ENCODE data around the gene UCP2. TPM values are rescaled to one million over a fixed set of nuclear protein-coding genes. Genes with fewer than 3 reads are reported as not detected.
"Not testable (repeated sequence)": the region's sequence is repeated elsewhere in the genome, so short reads cannot be mapped to it uniquely, and the experiment has no call there.

UCP2 gene
- polyA plus RNA-seq, 1 donor: 143 TPM

DNA sequence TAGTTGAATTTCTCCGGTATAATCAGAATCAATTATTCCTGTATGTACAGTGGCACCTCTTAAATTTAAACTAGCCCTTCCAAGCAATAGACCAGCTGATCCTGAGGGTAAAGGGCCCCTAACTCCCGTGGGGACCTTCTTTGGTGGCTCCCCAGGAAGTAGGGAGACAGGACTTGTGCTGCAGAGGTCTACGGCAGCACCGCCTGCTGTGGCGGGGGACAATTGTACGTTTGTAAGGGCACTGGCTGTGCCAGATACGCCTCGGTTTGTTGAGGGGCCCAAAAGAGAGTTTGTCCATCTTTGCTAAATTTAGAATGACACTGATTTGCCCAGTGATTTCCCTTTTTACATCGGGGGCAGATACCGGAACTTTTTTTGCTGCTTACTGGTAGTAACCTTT, 37.7 kb downstream of the UCP2 start:
- DNase-seq (ENCODE audit: low read depth): no peak

DNA sequence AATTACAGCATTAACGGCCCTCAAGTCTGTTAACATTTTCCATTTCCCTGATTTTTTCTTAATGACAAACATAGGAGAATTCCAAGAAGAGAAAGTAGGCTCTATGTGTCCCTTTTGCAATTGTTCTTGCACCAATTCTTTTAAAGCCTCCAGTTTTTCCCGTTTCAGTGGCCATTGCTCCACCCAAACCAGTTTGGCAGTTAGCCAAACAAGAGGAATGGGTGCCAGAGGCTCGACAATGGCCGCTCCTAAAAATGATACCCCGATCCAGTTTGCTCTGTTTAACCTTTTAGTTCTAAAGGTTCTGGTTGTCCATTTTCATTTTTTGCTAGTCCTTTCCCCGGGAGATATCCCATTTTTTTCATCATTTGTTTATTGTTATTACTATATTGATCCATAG, 38.6 kb downstream of the UCP2 start:
- DNase-seq (ENCODE audit: low read depth): no peak

DNA sequence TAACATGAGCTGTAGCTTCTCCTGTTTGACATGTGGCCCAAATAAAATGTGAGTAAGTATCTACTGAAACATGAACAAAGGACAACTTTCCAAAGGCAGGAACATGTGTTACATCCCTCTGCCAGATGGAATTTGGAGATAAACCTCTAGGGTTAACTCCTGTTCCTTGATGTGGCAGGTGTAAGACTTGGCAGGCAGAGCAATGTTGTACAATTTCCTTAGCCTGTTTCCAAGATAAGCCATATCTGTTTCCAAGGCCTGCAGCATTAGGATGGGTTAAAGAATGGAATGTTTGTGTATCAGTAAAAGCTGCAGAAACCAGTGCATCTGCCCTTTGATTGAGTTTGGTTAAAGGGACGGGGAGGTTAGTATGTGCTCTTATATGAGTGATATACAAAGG, 40.6 kb downstream of the UCP2 start:
- no peak for DNase-seq (ENCODE audit: low read depth)

DNA sequence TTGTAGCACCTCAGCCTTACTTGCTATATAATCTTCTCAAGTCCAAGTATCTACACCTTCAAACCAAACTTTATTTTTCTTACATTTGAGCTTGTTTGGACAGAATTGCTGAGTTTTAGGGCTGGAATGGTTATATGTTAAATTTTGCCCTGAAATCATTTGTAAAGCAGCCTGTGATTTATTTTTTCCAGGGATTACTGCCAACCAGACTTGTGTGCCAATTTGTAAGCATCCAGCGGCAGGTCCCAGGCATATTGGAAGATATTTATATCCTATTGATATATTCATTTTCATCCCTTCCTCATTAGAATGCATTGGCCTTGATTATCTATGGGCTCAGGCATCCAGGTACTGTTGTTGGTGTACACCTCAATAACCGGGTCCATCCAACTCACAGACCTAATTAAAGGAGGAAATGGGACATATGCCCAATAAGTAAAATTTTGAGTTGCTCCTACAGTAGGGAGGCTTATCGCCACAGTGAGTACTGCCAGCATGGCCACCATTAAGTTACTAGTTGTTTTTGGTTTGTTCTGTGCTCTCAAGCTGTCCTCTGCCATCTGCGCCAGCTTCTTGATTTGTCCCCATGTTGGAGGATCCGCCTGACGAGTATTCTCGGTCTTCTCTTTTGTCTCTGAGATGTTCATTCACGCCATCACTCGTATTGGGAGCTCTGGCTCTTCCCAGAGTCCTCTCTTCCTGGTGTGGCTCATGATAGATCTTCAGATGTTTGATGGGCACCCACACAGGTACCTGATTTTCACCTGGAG, 41.7 kb downstream of the UCP2 start:
- no peak for DNase-seq (ENCODE audit: low read depth)

DNA sequence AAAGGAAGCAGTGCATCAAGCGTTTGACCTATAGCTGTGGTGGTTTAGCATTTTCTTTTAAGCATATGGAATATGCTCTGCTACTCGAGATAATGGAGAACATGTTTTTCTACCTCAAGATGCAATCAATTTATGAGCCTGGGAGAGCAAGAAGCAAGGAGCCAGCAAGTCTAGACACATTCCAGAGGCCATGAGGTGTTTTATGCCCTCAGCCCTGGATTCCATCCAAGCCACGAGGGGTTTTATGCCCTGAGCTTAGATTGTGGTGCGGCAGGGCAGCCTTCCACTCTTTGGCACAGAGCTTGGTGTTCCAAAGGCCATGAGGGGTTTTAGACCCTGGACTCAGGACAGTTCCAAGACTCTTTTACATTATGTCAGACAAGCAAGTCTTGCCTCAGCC, 43.5 kb downstream of the UCP2 start:
- DNase-seq (ENCODE audit: low read depth): no peak

DNA sequence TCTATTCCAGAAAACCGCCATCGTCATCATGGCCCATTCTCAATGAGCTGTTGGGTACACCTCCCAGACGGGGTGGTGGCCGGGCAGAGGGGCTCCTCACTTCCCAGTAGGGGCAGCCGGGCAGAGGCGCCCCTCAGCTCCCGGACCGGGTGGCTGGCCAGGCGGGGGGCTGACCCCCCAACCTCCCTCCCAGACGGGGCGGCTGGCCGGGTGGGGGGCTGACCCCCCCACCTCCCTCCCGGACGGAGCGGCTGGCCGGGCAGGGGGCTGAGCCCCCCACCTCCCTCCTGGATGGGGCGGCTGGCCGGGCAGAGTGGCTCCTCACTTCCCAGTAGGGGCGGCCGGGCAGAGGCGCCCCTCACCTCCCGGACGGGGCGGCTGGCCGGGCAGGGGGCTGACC, 46.6 kb downstream of the UCP2 start:
- not testable (repeated sequence) for DNase-seq (ENCODE audit: low read depth)

DNA sequence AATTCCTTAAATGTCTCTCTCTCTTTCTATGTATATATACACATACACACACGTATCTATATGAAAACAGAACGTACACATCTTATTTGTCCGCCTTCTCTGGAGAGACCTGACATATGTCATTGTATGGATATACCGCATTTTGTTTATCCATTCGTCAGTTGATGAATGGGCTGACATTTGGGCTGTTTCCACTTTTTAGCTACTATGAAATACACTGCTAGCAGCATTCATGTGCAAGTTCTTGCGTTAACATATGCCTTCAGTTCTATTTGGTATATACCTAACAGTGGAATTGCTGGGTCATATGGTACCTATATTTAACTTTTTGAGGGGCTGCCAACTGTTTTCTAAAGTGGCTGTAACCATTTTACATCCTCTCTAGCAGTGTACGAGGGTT, 49.9 kb downstream of the UCP2 start:
- no peak for DNase-seq (ENCODE audit: low read depth)

DNA sequence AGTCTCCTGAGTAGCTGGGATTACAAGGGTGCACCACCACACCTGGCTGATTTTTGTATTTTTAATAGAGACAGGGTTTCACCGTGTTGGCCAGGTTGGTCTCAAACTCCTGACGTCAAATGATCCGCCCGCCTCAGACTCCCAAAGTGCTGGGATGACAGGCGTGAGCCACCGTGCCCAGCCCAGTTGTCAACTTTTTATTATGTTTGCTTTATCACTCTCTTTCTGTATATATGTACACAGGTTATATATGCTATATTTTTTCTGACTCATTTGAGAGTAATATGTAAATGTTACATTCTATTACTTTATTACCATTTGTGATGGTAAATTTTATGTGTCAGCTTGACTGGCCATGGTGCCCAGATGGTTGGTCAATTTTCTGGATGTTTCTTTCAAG, 50.7 kb downstream of the UCP2 start:
- DNase-seq (ENCODE audit: low read depth): no peak

DNA sequence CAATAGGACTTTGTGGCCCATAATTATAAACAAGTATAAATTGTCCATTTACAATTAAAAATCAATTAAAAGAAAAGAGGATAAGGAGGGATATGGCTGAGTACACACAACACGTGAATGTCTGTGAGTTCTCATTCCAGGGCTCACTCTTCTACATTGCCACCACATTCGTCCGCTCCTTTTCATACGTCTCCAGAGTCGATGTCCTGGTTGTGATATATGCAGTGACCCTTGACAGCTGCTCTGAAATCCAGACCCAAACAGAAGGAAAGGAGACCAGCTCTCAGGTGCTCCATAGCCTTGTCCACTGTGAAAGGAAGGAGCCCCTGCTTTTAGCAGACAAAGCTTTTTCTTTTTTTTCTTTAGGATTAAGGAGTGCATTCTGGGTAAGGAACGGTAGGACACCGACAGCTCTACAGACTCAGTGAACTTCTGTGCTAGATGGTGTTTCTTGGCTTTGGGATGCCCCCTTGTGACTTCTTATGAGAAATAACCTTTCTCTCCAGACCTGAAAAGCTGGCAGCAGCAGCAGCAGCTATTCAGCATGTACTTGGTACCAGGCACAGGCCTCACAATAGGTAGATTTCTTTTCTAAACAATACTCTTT, 51.5 kb downstream of the UCP2 start:
- DNase-seq (ENCODE audit: low read depth): no peak

DNA sequence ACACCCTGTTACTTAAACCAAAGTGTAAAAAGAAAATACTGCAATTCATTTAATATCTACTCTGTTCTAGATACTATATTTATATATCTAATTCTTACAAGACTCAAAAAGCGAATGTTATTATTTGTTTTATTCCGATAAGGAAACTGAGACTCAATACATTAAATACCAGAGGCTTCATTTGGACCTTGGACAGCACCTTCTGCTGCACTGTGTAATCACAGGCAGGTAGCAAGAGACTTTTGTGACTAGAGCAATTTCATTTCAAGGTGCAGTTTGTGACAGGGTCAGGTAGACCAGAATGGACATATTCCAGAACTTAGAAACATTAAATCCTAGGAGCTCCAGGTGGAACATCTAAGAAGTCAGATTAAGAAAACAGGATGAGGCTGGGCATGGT, 53.3 kb downstream of the UCP2 start:
- no peak for DNase-seq (ENCODE audit: low read depth)

Other genes starting within 250 kb of the UCP2 start
- gene RAB6A, start 221.8 kb downstream of the UCP2 start, polyA plus RNA-seq (ENCODE audit: insufficient read length): 88.9 TPM
- 40.6 TPM for gene MRPL48, start 195.0 kb downstream of the UCP2 start, polyA plus RNA-seq (ENCODE audit: insufficient read length)
- gene COA4, start 106.0 kb downstream of the UCP2 start, polyA plus RNA-seq (ENCODE audit: insufficient read length): 79.0 TPM
- 43.1 TPM for gene PAAF1, start 105.8 kb downstream of the UCP2 start, polyA plus RNA-seq (ENCODE audit: insufficient read length)
- 0.35 TPM for gene DNAJB13, start 31.8 kb downstream of the UCP2 start, polyA plus RNA-seq (ENCODE audit: insufficient read length)
- gene UCP3, start 26.2 kb upstream of the UCP2 start, polyA plus RNA-seq (ENCODE audit: insufficient read length): 4.5 TPM
- 19.1 TPM for gene C2CD3, start 188.2 kb upstream of the UCP2 start, polyA plus RNA-seq (ENCODE audit: insufficient read length)
- 40.6 TPM for gene PPME1, start 188.4 kb upstream of the UCP2 start, polyA plus RNA-seq (ENCODE audit: insufficient read length)